HG02852 (cell line): ENCODE results near the gene BCAS3.

Experiments used
- ATAC-seq: cut with Tn5 transposase; IDR thresholded peaks from one replicate; pipeline ENCODE4 v1.9.1; 2021; ENCODE audit warnings: mild to moderate bottlenecking, moderate library complexity; ENCODE audit not compliant: unreplicated experiment

The BCAS3 gene

DNA sequence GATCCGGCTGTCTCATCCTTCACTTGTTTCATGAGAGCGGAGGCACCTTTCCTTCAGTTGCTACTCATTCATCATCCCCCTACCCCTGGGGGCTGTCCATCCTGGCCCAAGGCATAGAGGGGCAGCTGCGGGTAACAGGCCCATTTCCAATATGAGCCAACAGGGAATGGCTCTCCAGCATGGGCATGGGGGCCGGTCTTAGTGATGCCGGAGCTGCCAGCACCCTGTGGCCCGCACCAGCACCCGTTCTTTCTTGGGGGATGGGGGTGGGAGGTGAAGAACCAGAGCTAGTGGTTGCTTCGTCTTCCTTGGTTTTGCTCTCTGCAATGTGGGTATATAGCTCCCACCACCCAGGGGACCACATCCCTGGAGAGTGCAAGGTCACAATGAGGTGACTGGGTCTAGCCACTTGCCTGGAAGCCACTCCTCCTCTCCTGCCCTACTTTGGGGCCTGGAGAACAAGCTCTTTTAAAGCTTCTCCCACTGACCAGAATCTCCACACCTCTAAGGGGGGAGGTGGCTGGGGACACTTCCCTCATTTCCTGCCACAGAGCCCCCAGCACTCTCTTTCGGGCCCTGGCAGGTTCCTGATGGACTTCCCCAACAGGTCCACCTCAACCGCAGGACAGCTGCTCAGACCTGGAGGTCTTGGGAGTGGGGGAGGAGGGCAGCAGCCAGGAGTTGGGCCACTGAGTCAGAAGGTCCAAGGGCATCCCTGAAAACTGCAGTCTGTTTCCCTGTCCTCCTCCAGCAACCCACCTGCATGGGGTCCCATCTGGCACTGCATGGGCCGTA lies 710.1 kb downstream of the BCAS3 start:
- ATAC-seq, result no peak

DNA sequence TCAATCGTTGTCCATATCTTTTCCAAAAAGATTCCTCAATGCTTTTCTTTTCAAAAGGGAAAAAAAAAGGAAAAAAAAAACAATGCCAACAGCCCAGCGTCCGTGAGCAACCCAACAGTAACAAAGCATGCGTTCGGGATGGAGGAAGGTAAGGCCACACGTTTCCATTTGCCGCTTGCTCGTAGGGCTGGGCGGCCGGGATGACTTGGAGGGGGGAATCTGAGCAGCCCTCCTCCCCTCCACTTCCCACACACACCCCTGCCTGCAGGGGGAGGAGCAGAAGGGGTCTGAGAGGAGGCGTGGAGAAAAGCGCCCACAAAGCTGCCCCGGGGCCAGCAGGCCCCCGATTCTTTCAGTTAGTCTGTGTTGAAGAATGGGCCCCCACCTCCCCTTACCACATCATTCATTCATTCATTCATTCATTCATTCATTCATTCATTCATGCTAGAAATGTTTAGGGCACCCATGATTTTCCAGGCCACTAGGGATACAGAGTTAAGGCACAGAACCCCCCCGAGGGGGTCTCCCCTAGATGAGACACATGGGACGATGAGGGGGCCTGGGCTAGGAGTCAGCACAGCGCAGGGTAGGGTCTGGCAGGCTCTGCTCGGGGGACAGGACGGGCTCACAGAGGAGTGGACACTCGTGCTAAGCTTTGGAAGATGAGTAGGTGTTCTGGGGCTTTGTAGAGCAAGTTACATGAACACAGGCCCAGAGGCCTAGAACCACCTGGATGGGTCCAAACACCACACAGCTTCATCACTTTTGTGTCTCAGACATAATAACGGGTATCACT lies 711.1 kb downstream of the BCAS3 start:
- no peak for ATAC-seq

DNA sequence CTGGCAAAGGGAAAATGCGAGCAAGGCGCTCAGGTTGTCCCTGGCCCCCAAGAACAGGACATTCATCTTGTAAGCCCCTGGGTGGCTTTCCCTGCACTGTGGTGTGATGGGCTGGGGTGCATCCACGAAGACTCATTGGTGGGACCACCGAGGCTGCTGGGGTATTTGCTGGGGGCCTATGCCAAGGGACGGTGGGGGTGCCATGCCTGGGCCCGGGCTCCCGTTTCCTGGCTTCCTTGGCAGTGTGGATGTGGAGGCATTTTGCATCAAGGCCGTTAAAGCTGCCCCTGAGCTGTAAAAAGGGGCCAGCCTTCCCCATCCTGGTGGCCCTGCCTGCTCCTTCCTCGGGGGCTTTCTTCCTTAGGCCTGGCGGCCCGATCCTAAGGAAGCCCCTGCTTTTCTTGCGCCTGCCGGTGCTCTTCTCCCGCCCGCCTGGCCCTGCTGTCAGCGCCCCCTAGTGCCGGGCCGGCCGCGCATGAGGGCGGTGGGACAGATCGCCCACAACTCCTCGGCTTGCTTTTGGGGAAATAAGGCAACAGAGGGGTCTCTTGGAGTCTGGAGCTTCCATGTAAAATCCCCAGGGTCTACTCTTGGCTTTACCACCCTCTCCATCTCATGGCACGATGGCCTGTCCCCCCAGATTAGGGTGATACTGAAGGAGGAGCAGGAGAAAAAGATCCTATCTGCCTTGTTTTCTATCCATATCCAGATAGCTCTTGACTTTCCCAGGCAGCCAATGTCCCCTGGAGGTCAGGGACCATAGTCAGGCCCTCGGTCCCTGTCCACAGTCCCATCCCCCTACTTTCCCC lies 712.2 kb downstream of the BCAS3 start:
- no peak for ATAC-seq

DNA sequence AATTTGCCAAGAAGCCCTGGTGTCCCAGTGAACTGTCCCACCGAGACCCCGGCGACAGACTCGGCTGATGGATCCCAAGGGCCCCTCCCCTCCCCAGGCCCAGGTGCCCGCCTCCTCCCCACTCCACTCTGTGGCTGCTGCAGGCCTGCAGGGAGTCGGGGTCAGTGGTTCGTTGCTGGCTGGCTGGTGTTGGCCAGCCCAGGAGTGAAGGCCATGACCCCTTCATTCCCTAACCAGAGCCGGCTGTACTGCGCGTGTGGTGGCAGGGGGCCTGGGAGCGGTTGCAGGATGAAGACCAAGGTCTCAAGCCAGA lies 712.8 kb downstream of the BCAS3 start:
- ATAC-seq, result no peak

DNA sequence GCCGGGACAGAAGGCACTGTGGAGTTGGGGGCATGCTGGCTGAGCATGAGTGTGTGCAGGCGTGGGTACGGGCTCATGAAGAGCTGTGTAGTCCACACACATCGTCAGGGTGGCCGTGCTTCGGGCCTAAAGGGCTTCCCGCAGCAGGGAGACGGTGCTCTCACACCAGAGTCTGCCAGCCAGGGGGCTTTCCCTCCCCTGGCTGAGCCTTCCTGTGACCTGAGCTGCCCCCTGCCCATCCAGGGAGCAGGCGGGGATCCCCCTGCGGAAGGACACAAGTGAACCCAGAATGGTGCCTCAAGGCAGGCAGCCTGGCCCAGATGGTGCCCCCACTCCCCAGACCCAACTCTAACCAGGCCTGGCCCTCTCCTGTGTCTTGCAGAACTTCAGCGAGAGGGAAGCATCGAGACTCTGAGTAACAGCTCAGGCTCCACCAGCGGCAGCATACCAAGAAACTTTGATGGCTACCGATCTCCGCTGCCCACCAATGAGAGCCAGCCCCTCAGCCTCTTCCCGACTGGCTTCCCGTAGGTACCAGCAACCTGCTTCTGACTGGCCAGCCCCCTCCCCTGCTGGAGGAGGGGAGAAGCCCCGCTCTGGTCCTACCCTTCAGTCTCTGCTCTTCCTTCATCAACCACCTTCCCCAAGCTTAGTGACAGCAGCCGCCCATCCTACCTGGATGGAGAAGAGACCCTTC lies 714.1 kb downstream of the BCAS3 start:
- ATAC-seq, result no peak

DNA sequence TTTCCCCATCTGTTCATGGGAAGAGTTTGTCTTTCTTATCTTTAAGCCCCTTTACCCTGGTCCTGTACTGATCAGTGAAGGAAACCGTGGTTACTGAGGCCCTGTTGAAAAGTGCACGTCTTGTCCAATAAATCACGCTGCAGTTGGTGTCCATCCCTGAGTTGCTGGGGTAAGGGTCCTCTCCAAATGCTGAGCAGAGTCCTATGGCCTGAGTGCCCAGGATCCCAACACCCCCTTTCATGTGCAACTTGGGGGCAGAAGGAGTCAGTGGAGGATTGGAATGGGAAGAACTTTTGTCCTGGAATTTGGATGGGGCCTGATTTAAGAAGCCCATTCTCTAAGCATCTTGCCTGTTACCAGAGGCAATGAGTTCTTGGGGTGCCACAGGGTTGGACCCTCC lies 715.0 kb downstream of the BCAS3 start:
- ATAC-seq, result no peak

DNA sequence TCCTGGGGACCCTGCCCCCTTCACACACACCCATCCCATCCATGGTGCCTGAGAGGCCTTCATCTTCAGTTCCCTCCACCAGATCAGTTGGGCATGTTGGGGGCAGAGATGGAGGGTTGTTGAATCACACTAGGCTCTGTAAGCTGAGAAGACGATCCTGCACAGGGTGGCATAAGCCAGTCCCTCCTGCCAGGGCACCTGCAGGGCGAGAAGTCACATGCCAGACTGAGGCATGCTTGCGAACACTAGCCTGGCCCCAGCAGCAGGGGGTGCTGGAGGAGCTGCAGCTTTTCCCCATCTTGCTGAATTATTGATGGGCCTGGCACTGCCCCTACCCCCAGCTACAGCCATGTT lies 715.9 kb downstream of the BCAS3 start:
- ATAC-seq, result no peak

DNA sequence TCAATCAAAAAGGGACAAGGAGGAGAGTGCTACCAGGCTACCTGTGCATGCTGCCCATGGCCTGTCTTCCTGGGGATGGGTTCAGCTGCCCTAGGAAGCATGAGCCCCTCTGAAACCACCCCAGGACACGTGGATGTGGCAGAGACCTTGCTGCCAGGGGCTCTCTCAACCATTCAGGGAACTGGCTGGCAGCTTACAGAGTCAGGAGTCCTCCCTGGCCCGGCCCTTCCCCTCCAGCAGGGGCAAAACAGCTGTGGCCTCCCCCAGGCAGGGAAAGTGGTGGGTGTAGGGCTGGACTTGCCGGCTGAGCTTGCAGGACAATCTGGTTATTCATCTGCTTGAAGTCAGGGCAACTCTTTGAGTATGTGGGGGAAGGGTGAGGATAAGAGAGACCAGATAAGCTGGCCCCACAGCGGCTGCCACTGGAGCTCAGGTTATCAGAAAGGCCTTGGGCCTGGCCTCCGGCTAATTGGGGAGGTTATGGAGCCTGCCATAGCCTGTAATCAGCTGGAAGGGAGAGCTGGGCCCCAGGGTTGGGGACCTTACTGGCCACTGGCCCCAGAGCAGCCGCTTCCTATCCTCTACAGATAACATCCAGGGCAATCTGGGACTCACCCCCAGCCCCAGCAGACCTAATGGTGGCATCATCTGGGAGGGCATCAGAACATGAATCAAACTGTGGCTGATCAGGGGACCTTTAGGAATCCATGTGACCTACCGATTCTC lies 716.4 kb downstream of the BCAS3 start:
- ATAC-seq, result no peak

DNA sequence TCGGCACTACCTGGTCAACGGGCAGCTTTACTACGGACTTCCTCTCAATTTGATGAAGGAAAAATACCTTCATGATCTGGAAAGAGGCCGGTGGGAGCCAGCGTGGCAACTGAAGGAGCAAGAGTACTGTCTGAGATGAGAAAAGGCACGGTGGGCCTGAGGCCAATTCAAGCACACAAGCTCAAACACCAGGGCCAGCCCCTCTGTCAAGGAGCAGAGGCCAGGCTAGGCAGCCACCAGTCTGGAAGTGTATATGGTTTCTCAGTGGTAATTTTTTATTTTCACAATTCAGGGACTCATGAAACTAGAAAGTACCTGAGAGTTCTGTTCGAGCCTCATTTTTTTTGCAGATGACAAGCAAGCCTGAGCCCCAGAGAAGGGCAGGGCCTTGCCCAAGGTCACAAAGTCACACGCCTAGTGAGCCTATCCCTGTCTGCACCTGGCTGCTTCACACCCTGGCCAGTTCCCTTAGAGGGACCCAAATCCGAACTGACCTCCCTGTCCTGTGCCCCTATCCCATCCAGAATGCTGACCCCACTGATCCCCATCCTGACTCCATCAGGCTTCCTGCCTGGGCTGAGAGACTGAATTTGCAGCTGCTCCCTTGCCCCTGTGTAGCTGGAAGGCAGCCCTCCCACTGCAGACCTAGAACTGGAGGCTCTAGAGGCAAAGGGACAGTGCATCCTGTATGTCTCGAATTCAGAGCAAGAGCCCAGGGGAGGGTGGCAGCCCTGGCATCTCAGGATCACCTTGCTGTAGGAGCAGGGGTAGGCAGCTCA lies 717.2 kb downstream of the BCAS3 start:
- no peak for ATAC-seq

DNA sequence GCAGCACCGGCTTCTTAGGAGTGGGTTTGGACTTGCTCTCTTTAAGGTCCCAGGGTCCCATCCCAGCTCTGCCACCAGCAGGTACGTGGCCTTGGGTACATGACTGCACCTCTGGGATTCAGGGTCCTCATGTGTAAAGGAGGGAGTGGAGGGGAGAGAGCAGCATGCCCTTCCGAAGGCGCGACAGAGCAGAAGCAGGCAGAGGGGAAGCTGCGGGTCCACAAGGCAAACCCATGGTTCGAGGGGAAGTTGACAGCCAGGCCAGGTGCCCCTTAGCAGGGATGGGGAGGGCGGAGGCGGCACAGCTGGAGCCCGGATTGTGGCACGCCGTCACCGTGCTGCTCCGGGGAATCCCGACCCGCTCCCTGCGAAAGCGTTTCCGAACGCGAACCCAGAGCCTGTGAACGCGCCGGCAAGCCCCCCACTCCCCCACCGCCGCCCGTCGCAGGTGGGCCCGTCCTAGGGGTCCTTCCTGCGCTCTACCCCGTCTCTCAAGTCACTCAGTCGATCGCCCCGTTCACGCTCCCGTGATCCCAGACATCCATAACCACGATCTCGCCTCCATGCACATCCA lies 717.8 kb downstream of the BCAS3 start:
- ATAC-seq, result no peak

DNA sequence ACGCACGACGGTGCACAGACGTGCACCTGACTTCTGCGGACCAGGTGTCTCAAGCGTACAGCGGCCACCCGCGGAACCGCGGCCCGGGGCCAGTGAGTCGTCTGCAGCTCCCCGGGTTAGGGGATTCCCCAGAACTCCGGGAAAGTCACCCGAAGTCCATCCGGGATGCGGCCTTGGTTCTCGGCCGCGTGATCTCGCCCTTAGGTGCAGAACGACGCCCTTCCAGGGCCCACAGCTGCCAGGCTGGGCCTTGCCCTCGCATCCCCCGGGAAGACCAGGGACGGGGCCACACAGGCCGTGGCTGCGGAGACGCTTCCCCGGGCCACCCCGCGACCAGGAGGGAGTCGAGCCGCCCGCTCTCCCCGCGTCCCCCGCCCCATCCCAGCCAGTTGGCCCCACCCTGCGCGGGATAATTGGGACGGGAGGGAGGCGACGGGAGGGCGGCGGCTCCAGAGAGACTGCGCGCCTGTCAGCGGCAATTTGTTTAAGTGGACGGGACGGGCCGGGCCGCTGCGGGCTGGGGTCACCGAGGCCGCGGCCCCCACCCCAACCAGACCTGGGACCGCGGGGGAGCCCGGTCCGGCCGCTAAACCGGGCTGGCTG lies 718.4 kb downstream of the BCAS3 start:
- no peak for ATAC-seq

DNA sequence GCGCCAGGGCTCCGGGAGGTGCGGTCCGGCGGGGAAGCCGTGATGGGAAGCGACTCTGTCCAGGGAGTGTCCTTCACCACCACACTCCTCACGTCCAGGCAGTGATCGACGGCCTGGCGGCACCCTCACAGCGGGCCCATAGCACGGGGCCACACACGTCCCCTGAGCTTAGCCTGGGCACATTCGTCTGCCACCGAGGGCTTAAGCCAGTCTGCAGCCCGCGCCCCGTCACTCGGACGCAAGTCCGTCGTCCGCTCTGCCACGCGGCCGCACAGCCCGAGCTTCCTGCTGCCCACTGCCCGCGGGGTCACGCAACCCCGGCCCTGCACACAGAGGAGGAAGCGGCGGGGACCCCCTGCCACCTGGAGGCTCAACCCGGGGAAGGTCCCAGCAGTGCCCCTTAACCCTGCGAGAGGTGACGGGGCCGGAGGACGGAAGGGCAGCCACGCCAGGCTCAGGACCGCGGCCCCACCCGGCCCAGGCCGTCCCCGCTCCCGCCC lies 719.0 kb downstream of the BCAS3 start:
- no peak for ATAC-seq

DNA sequence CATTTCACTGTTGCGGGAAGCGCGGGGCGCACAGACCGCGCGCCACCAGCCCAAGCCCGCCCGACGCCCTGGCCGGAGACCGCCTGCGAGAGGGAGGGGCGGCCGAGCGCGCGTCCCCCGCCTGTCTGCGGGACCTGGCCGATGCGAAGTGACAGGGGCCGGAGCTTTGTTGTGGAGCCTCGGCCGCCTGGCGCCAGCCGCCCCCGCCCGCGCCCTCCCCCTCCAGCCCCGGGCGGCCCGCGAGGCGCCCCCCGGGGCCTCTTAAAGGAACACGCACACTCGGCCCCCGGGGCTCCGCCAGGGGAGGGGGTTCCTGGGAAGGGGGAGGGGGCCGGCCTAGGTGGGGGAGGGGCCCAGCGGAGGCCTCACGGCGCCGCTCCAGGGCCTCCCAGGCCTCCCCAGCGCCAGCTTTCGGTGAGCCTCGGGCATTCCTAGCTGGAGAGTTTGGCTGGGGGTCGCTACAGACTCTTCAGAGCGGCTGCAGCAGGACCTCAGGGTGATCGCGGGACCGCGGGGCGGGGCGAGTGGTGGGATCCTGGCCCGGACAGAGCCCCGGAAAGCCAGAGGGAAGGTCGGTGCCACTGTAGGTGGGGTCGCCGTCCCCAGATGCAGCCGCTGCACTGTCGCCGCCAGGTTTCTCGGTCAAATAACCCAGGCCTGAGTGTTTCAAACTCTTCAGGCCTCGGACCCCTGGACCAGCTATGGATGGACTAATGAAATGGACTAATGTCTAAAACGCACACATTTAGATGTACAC lies 719.6 kb downstream of the BCAS3 start:
- no peak for ATAC-seq

DNA sequence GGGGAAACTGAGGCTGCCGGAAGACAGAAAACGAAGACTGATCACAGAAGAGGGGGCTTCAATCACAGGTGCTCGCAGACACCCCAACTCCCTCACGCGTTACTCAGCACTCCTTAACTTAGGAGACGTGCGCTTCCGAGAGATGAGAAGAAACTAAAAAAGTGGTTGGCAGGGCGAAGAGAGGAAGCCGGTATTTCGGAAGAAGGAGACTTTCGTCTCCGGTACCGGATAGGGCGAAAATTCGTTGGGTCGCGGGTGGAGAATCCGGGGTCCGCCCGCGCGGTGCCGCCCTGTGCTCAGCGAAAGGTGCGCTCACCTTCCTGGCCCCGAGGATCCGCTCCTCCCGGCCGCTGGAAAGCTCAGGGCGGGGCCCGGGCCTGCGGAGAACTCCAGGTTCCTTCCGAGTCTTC lies 721.1 kb downstream of the BCAS3 start:
- no peak for ATAC-seq

DNA sequence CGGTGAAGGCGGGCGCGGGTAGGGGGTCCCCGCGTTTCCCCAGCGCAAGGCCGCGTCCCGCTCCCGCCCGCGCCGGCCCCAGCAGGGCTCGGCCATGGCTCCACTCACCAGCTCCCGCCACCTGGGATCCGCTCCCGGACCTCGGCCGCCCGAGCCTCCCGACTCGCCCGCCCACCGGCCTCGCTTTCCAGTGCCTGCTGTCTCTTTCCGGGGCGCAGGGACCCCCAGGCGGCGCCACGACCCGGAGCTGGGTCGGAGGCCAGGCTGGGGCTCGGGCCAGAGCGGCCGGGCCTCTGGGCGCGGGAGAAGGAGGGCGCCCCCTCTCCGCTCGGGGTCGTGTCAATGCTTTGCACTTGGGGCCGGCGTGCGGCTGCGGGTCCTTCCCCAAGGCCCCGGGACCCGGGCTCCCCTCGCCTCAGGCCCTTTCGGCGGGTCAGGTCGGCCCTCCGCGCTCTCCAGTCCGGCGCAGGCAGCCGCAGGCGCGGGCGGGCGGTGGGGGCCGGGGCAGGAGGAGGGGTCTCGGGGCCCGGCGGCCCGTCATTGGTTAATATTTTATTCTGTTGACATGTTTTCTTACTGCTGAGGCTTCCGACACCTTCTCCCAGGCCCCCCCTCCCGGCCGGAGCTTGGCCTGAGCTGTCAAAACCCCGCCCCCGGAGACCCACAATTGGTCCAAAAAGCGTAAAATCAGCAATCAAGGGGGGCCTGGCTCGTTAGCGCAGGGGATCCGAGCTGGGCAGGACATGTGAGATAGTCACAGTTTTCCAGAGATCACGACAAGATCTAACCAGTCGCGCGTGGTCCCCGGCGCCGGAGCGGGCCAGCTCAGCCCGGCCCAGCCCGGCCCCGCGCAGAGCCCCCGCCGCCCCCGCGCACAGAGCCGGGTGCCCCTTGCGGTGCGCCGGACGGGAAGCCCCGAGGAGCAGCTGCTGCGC lies 721.7 kb downstream of the BCAS3 start, which contains the start of gene TBX2:
Gene TBX2 (plus strand): TSS at position 713 of the 935 bp plus-strand sequence. CDS start 334 bp downstream, outside the sequence.
- no peak for ATAC-seq

DNA sequence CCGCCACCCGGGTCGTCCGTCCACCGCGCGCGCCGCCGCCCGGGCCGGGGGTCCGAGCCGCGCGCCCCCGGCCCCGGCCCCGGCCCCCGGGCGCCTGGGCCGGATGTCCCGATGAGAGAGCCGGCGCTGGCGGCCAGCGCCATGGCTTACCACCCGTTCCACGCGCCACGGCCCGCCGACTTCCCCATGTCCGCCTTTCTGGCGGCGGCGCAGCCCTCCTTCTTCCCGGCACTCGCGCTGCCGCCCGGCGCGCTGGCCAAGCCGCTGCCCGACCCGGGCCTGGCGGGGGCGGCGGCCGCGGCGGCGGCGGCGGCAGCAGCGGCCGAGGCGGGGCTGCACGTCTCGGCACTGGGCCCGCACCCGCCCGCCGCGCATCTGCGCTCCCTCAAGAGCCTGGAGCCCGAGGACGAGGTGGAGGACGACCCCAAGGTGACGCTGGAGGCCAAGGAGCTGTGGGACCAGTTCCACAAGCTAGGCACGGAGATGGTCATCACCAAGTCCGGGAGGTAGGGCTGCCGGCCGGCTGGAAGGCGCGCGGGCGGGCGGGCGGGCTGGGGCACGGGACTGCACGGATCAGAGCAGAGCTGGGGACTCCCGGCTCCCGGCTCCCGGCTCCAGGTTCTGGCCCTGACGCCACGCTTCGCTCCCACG lies 722.5 kb downstream of the BCAS3 start:
- ATAC-seq, result no peak
